ENCODE measurements around the gene BLOC1S5. TPM values are rescaled to one million over a fixed set of nuclear protein-coding genes. Genes with fewer than 3 reads are reported as not detected.

The BLOC1S5 gene
- total and polyA plus RNA-seq, 9 of the 15 experiments (the other 6 are each of a cell fraction or from before 2014, with no cell fraction given), result 8.5 to 41.0 (median 27.7) TPM

DNA sequence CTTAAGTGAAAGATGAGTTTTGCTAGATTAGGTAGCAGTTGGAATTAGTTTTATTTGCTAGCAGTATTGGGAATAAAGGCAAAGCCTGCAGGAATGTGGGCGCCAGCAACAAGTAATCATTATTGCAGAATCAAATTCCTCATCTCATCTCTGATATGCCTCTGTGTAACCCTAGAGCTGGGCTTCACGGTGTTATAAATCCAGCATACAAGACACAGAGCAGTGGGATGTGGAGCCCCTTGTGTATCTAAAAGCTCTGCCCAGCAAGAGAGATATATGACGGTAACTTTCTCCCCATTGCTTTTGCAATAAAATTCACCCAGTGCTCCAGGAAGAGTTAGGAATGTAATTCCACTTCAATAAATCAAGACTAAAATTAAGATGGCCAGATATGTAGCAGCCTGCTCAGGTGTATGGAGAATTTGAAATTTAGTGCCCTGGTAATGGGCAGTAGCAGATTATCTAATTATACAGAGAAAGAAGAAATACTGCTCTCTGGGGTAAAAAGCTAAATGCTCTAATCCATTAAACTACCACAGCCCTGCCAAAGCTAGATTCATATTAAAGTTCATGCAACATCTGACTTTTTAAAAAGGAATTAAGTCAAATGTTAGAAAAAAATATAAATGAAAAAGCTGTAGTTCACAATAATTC, 5.6 kb upstream of the BLOC1S5 start:
- ATAC-seq (no peak), FAIRE-seq (no peak), DNase-seq (ENCODE audit: extremely low read depth in 1 of 4, low spot score in 3 of 4) (no peak)
- H3K79me2 ChIP-seq (ENCODE audit: control insufficient read depth, insufficient read depth, low read length), result no peaks in the 10 kb centered on the region
- H3K4me3 ChIP-seq, result no peak overlapping the region
- H3K4me1 ChIP-seq (replicated peaks in 1 of 2; ENCODE audit: control insufficient read depth in 2 of 2, insufficient read depth in 2 of 2, low read length in 2 of 2), result peaks cover 0 to 6% of the 10 kb centered on the region in 2 experiments; a peak in 4 of 5 replicates
- H3K27ac ChIP-seq (ENCODE audit: extremely low read depth, low read depth, low read length), result no peak overlapping the region
- no peak overlapping the region for H3K9ac ChIP-seq (ENCODE audit: insufficient read depth in 1 of 2, low read depth in 2 of 2, low read length in 2 of 2)
- H3K9me1 ChIP-seq (ENCODE audit: control insufficient read depth, insufficient read depth, low read length), result no peaks in the 10 kb centered on the region
- ChIA-PET CTCF (ENCODE audit: low intra/inter-chr PET ratio) (no interaction called here), POLR2A (interaction anchor here (0.9 to 1.4 kb wide), 3 partner anchors 16 to 31 kb away, joined by 3 to 4 read pairs (median 3); no protein-coding TSS in a partner anchor)
- 0 out of 2 replicates have a peak, but pooled peaks cover 2% of the 10 kb centered on the region for H3K9me3 ChIP-seq (replicated peaks; ENCODE audit: control insufficient read depth, insufficient read depth, low read depth, low read length)
- intact Hi-C loops (cut with micrococcal nuclease) (no loop called here), in situ Hi-C loops (cut with MboI) (no loop called here)
- no peaks in the 10 kb centered on the region for H4K20me1 ChIP-seq (replicated peaks; ENCODE audit: control insufficient read depth, insufficient read depth, low read length)
- TF ChIP-seq, protein P1, sequence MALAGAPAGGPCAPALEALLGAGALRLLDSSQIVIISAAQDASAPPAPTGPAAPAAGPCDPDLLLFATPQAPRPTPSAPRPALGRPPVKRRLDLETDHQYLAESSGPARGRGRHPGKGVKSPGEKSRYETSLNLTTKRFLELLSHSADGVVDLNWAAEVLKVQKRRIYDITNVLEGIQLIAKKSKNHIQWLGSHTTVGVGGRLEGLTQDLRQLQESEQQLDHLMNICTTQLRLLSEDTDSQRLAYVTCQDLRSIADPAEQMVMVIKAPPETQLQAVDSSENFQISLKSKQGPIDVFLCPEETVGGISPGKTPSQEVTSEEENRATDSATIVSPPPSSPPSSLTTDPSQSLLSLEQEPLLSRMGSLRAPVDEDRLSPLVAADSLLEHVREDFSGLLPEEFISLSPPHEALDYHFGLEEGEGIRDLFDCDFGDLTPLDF (CRISPR knock-in tag; IDR thresholded peaks at IDR 0.05), result no peak
- no peak for TF ChIP-seq CEBPG (CRISPR knock-in tag; IDR thresholded peaks at IDR 0.05)
- no peak for TF ChIP-seq CEBPG (tag; conservative IDR thresholded peaks at IDR 0.05 in 1 of 2, IDR thresholded peaks at IDR 0.05 in 1 of 2)
- no peak for TF ChIP-seq GATAD2B (IDR thresholded peaks at IDR 0.05; ENCODE audit: borderline replicate concordance)
- no peak for TF ChIP-seq NCOR1 (IDR thresholded peaks at IDR 0.05)
- TF ChIP-seq ASH1L (IDR thresholded peaks at IDR 0.05; ENCODE audit: borderline replicate concordance, low read depth, partially characterized antibody), result no peak
- TF ChIP-seq, protein P2, sequence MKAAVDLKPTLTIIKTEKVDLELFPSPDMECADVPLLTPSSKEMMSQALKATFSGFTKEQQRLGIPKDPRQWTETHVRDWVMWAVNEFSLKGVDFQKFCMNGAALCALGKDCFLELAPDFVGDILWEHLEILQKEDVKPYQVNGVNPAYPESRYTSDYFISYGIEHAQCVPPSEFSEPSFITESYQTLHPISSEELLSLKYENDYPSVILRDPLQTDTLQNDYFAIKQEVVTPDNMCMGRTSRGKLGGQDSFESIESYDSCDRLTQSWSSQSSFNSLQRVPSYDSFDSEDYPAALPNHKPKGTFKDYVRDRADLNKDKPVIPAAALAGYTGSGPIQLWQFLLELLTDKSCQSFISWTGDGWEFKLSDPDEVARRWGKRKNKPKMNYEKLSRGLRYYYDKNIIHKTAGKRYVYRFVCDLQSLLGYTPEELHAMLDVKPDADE (conservative IDR thresholded peaks at IDR 0.05; ENCODE audit: control insufficient read depth, low read depth, low read length), result no peak
- TF ChIP-seq, protein P3, sequence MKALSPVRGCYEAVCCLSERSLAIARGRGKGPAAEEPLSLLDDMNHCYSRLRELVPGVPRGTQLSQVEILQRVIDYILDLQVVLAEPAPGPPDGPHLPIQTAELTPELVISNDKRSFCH (CRISPR knock-in tag; IDR thresholded peaks at IDR 0.05), result no peak
- TF ChIP-seq, protein P3 (tag; IDR thresholded peaks at IDR 0.05), result no peak
- no peak for TF ChIP-seq EGR1 (conservative IDR thresholded peaks at IDR 0.05)
- no peak for TF ChIP-seq PHF8 (IDR thresholded peaks at IDR 0.05; ENCODE audit: borderline replicate concordance, low read length)
- no peak for TF ChIP-seq RB1 (IDR thresholded peaks at IDR 0.05; ENCODE audit: low read depth)
- TF ChIP-seq CBX8 (IDR thresholded peaks at IDR 0.05; ENCODE audit: borderline replicate concordance, extremely low read depth, low read depth, low read length, poor library complexity, severe bottlenecking), result no peak
- TF ChIP-seq NONO (IDR thresholded peaks at IDR 0.05; ENCODE audit: low read depth in 2 of 2, low read length in 1 of 2), result no peak
- no peak for TF ChIP-seq ETV5 (CRISPR knock-in tag; IDR thresholded peaks at IDR 0.05; ENCODE audit: low read depth)
- TF ChIP-seq GTF2A2 (tag; IDR thresholded peaks at IDR 0.05), result no peak
- H2AFZ ChIP-seq (ENCODE audit: low read depth, low read length), result no peak overlapping the region
- BruUV-seq (replicated peaks), result no TSS peak
- 6% methylated on average over 3 of the region's 3 CpGs for WGBS (ENCODE audit: insufficient coverage, low coverage, missing lambda C conversion rate)
- H3K27me3 ChIP-seq (ENCODE audit: control insufficient read depth in 2 of 2, insufficient read depth in 2 of 2, low read length in 2 of 2), result peaks cover 0 to 4% of the 10 kb centered on the region in 2 experiments; a peak in 1 of 5 replicates
- no peaks in the 10 kb centered on the region for H3K36me3 ChIP-seq (ENCODE audit: control insufficient read depth, insufficient read depth, low read length)
- H3K4me2 ChIP-seq (ENCODE audit: insufficient read depth, low read length), result no peak overlapping the region
